Measurements from ENCODE around the gene DIDO1. TPM values are rescaled to one million over a fixed set of nuclear protein-coding genes. Genes with fewer than 3 reads are reported as not detected.

Gene DIDO1
- total RNA-seq, 4 donors from 2014 or later, result 40.6 to 64.4 (median 54.1) TPM

- ATAC-seq (ENCODE audit: low FRiP score) (no peak), DNase-seq (ENCODE audit: low spot score) (no peak)
Measured at GRCh38 chr20:62911701-62912280, 14.5 kb downstream of the DIDO1 start.

GRCh38 chr20:62910777-62911497 is 15.4 kb downstream of the DIDO1 start:
- DNase-seq (ENCODE audit: low spot score) (no peak), ATAC-seq (ENCODE audit: low FRiP score) (no peak)
- TF ChIP-seq CTCF (IDR thresholded peaks at IDR 0.05), result no peak

More at GRCh38 chr20:62911701-62912280, 14.5 kb downstream of the DIDO1 start:
- TF ChIP-seq CTCF (IDR thresholded peaks at IDR 0.05), result no peak

GRCh38 chr20:62910217-62910766 is 16.0 kb downstream of the DIDO1 start:
- no peak for TF ChIP-seq CTCF (IDR thresholded peaks at IDR 0.05)
- ATAC-seq (ENCODE audit: low FRiP score) (no peak), DNase-seq (ENCODE audit: low spot score) (no peak)

GRCh38 chr20:62908971-62909791 is 17.1 kb downstream of the DIDO1 start:
- no peak for DNase-seq (ENCODE audit: low spot score)
- TF ChIP-seq CTCF (IDR thresholded peaks at IDR 0.05), result no peak
- ATAC-seq (ENCODE audit: low FRiP score), result no peak

GRCh38 chr20:62907384-62908317 is 18.7 kb downstream of the DIDO1 start:
- ATAC-seq (ENCODE audit: low FRiP score), result no peak
- DNase-seq (ENCODE audit: low spot score), result no peak
- no peak for TF ChIP-seq CTCF (IDR thresholded peaks at IDR 0.05)
